Measurements from ENCODE around the gene NFATC4. TPM values are rescaled to one million over a fixed set of nuclear protein-coding genes. Genes with fewer than 3 reads are reported as not detected.

The NFATC4 gene
- total and polyA plus RNA-seq, 2 experiments from 2014 or later: 20.9 to 26.6 TPM

GRCh38 chr14:24338843-24339242 is 29.1 kb upstream of the NFATC4 start:
- no peaks in the 10 kb centered on the region for H3K9me3 Mint-ChIP-seq
- no peak overlapping the region for H3K27ac Mint-ChIP-seq
- no peak for DNase-seq (ENCODE audit: low spot score)
- Histone ChIP-seq H3K4me2 (peak overlapping the region; percentile 97), H3K36me3 (ENCODE audit: insufficient read depth) (no peaks in the 10 kb centered on the region), H4K20me1 (replicated peaks; ENCODE audit: insufficient read depth) (peaks cover 4% of the 10 kb centered on the region; the same call in 1 of the 2 replicates), H2AFZ (peak overlapping the region; percentile 100), H3K27me3 (ENCODE audit: insufficient read depth) (peaks cover 100% of the 10 kb centered on the region), H3K4me1 (ENCODE audit: insufficient read depth) (peaks cover 17% of the 10 kb centered on the region; the same call in 1 of the 2 replicates), H3F3A (replicated peaks; ENCODE audit: low read depth) (no peaks in the 10 kb centered on the region), H3K79me2 (replicated peaks; ENCODE audit: insufficient read depth) (no peaks in the 10 kb centered on the region), H3K27ac (ENCODE audit: low read depth) (no peak overlapping the region), H3K9me2 (ENCODE audit: insufficient read depth) (no peaks in the 10 kb centered on the region), H3K4me3 (peak overlapping the region; percentile 85)
- H3K4me3 Mint-ChIP-seq: peak overlapping the region; percentile 84
- no peaks in the 10 kb centered on the region for H3K36me3 Mint-ChIP-seq (ENCODE audit: low read depth)
- no peak for ATAC-seq
- TF ChIP-seq EZH2phosphoT487 (IDR thresholded peaks at IDR 0.05; ENCODE audit: unreplicated experiment) (no peak), NANOG (IDR thresholded peaks at IDR 0.05; ENCODE audit: borderline replicate concordance) (no peak), CTCF (conservative IDR thresholded peaks at IDR 0.05; ENCODE audit: low read depth in 2 of 2) (no peak), STAT1 (IDR thresholded peaks at IDR 0.05; ENCODE audit: unreplicated experiment) (no peak), ZNF114 (CRISPR knock-in tag; IDR thresholded peaks at IDR 0.05) (no peak), EZH2 (IDR thresholded peaks at IDR 0.05; ENCODE audit: low read depth, unreplicated experiment) (no peak), ZNF331 (CRISPR knock-in tag; IDR thresholded peaks at IDR 0.05; ENCODE audit: low read depth) (no peak), JUNB (IDR thresholded peaks at IDR 0.05; ENCODE audit: unreplicated experiment) (no peak), ETS1 (IDR thresholded peaks at IDR 0.05) (no peak), REST (IDR thresholded peaks at IDR 0.05; ENCODE audit: unreplicated experiment) (no peak), CREB1 (CRISPR knock-in tag; IDR thresholded peaks at IDR 0.05; ENCODE audit: low read depth) (no peak), ZNF462 (CRISPR knock-in tag; IDR thresholded peaks at IDR 0.05) (no peak), POLR2AphosphoS5 (IDR thresholded peaks at IDR 0.05; ENCODE audit: low read depth) (no peak)
- peaks cover 78% of the 10 kb centered on the region for H3K27me3 Mint-ChIP-seq (ENCODE audit: insufficient read depth, low read depth, poor library complexity)
- peaks cover 17% of the 10 kb centered on the region for H3K4me1 Mint-ChIP-seq

Data from GM23338 (cell line).